Measurements from ENCODE around the gene EFNA5.

Gene EFNA5

DNA sequence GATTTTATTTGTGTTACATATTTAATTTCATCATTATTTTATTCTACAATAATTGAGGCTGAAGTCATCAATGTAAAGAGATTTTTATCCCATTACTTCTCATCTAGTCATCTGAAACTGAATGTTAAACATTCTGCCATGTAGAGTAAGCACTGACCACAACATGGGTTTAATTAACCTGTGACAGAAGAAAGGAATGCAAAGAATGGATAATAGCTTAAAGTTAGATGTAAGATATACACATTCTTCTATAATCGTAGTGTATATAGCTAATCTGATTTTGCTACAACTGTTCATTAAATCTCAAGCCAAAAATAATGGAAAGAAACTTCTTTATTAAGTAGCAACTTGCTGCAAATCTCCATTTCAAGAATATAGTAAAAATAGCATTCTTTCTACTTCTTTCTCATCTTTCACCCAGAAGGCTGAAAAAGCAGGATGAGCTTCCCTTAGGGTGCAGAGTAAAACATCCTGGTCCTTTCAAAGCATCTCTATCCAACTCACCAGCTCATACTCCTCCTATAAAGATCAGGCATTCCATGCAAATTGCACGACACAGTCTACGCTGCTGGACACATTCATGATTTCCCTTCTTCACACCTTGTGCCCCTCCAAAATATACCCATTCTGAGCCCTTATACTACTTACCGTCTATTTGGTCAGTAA, 115.2 kb downstream of the EFNA5 start:
- Histone ChIP-seq H3K27me3 (ENCODE audit: insufficient read depth, insufficient read length) (no peaks in the 10 kb centered on the region), H3K4me1 (ENCODE audit: insufficient read depth, insufficient read length) (peaks cover 4% of the 10 kb centered on the region)
- DNase-seq (ENCODE audit: low read depth, low spot score), result no peak

GRCh38 chr5:107554776-107555424, 115.8 kb downstream of the EFNA5 start:
- Histone ChIP-seq H3K9ac (ENCODE audit: insufficient read length, low read depth) (no peak overlapping the region), H3K4me1 (ENCODE audit: insufficient read depth, insufficient read length) (peaks cover 4% of the 10 kb centered on the region), H3K36me3 (ENCODE audit: insufficient read depth, insufficient read length, low read length) (no peaks in the 10 kb centered on the region), H3K4me3 (ENCODE audit: insufficient read length, low read depth) (no peak overlapping the region), H3K27me3 (ENCODE audit: insufficient read depth, insufficient read length) (no peaks in the 10 kb centered on the region), H3K9me3 (ENCODE audit: insufficient read depth, low read length) (no peaks in the 10 kb centered on the region)
- DNase-seq (ENCODE audit: low read depth, low spot score), result no peak
- TF ChIP-seq SUZ12 (IDR thresholded peaks at IDR 0.05; ENCODE audit: extremely low read depth, insufficient read depth, insufficient read length), result no peak
- no peak for TF ChIP-seq ZNF274 (IDR thresholded peaks at IDR 0.05; ENCODE audit: low read depth, low read length)
- TF ChIP-seq YY1 (IDR thresholded peaks at IDR 0.05; ENCODE audit: insufficient read depth, insufficient read length), result no peak

More for the DNA sequence above, 115.2 kb downstream of the EFNA5 start:
- no peak overlapping the region for H3K4me3 ChIP-seq (ENCODE audit: insufficient read length, low read depth)
- H3K9me3 ChIP-seq (ENCODE audit: insufficient read depth, low read length), result no peaks in the 10 kb centered on the region
- no peaks in the 10 kb centered on the region for H3K36me3 ChIP-seq (ENCODE audit: insufficient read depth, insufficient read length, low read length)
- TF ChIP-seq ZNF274 (IDR thresholded peaks at IDR 0.05; ENCODE audit: low read depth, low read length) (no peak), SUZ12 (IDR thresholded peaks at IDR 0.05; ENCODE audit: extremely low read depth, insufficient read depth, insufficient read length) (no peak)
- no peak overlapping the region for H3K9ac ChIP-seq (ENCODE audit: insufficient read length, low read depth)

GRCh38 chr5:107553117-107553555, 117.6 kb downstream of the EFNA5 start:
- TF ChIP-seq SUZ12 (IDR thresholded peaks at IDR 0.05; ENCODE audit: extremely low read depth, insufficient read depth, insufficient read length) (no peak), ZNF274 (IDR thresholded peaks at IDR 0.05; ENCODE audit: low read depth, low read length) (no peak), YY1 (IDR thresholded peaks at IDR 0.05; ENCODE audit: insufficient read depth, insufficient read length) (no peak)
- Histone ChIP-seq H3K9ac (ENCODE audit: insufficient read length, low read depth) (no peak overlapping the region), H3K36me3 (ENCODE audit: insufficient read depth, insufficient read length, low read length) (no peaks in the 10 kb centered on the region), H3K4me1 (ENCODE audit: insufficient read depth, insufficient read length) (peaks cover 2% of the 10 kb centered on the region), H3K27me3 (ENCODE audit: insufficient read depth, insufficient read length) (no peaks in the 10 kb centered on the region), H3K9me3 (ENCODE audit: insufficient read depth, low read length) (no peaks in the 10 kb centered on the region), H3K4me3 (ENCODE audit: insufficient read length, low read depth) (no peak overlapping the region)
- no peak for DNase-seq (ENCODE audit: low read depth, low spot score)

DNA sequence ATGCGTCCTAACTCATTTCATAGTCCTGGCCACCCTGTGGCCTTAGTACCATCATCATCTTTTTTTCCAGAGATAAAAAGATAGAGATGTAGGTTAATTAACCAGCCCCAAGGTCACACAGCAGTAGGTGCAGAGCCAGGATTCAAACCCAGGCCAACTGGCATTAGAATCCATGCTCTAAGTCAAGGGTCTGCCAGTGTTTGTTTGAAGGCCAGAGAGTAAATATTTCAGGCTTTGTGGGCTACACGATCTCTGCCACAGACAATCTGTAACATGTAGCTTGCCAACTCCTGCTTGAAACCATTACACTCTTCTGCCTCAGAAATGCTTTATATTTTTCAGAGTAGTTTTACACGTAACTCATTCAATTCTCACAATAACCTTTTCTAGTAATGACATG, 119.6 kb downstream of the EFNA5 start:
- H3K9me3 ChIP-seq (ENCODE audit: insufficient read depth, low read length), result no peaks in the 10 kb centered on the region
- H3K27me3 ChIP-seq (ENCODE audit: insufficient read depth, insufficient read length), result no peaks in the 10 kb centered on the region
- H3K4me3 ChIP-seq (ENCODE audit: insufficient read length, low read depth), result no peak overlapping the region
- no peaks in the 10 kb centered on the region for H3K36me3 ChIP-seq (ENCODE audit: insufficient read depth, insufficient read length, low read length)
- TF ChIP-seq SUZ12 (IDR thresholded peaks at IDR 0.05; ENCODE audit: extremely low read depth, insufficient read depth, insufficient read length) (no peak), YY1 (IDR thresholded peaks at IDR 0.05; ENCODE audit: insufficient read depth, insufficient read length) (no peak), ZNF274 (IDR thresholded peaks at IDR 0.05; ENCODE audit: low read depth, low read length) (no peak)
- H3K9ac ChIP-seq (ENCODE audit: insufficient read length, low read depth), result no peak overlapping the region
- peaks cover 2% of the 10 kb centered on the region for H3K4me1 ChIP-seq (ENCODE audit: insufficient read depth, insufficient read length)
- no peak for DNase-seq (ENCODE audit: low read depth, low spot score)

DNA sequence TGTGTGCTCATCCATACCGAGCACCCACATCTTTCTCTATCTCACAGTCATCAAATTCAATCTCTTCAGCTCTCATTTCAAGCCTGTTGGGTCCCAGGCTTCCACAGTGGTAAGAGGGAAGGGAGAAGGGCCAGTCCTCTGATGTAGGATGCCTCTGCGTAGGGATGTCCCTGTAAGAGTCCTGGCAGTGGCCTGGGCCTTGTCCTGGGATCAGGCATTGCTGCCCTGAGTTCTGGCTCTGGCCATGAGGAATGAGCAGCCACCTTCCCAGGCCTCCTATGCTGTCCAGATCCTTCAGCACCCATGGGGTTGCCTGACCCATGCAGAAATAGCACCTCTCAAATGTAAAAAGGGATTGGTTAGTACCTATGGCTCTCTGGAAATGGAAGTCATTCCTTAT, 121.2 kb downstream of the EFNA5 start:
- no peaks in the 10 kb centered on the region for H3K27me3 ChIP-seq (ENCODE audit: insufficient read depth, insufficient read length)
- H3K4me3 ChIP-seq (ENCODE audit: insufficient read length, low read depth), result no peak overlapping the region
- H3K9ac ChIP-seq (ENCODE audit: insufficient read length, low read depth), result no peak overlapping the region
- no peak for DNase-seq (ENCODE audit: low read depth, low spot score)
- no peaks in the 10 kb centered on the region for H3K36me3 ChIP-seq (ENCODE audit: insufficient read depth, insufficient read length, low read length)
- no peaks in the 10 kb centered on the region for H3K9me3 ChIP-seq (ENCODE audit: insufficient read depth, low read length)
- H3K4me1 ChIP-seq (ENCODE audit: insufficient read depth, insufficient read length), result no peaks in the 10 kb centered on the region
- TF ChIP-seq ZNF274 (IDR thresholded peaks at IDR 0.05; ENCODE audit: low read depth, low read length) (no peak), SUZ12 (IDR thresholded peaks at IDR 0.05; ENCODE audit: extremely low read depth, insufficient read depth, insufficient read length) (no peak), YY1 (IDR thresholded peaks at IDR 0.05; ENCODE audit: insufficient read depth, insufficient read length) (no peak)

DNA sequence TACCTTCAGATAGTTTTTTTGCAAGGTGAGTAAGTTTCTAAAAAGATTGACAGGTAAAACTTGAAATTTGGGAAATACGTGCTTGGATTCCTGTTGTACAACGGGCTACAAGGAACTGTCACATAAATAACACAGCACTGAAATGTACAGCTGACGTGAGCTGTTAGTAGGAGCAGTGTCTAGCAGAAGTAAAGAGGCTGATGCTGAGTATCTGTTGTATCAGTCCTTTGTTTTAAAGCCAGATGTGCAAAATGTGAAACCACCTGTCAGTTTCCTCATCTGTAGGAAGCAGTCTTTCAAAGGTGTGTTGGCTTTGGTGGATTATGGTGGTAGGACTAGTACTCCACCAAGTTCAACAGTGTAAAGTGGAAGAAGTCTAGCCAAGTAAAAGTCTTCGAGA, 122.3 kb downstream of the EFNA5 start:
- no peak for TF ChIP-seq SUZ12 (IDR thresholded peaks at IDR 0.05; ENCODE audit: extremely low read depth, insufficient read depth, insufficient read length)
- TF ChIP-seq YY1 (IDR thresholded peaks at IDR 0.05; ENCODE audit: insufficient read depth, insufficient read length), result no peak
- no peak for TF ChIP-seq ZNF274 (IDR thresholded peaks at IDR 0.05; ENCODE audit: low read depth, low read length)
- H3K36me3 ChIP-seq (ENCODE audit: insufficient read depth, insufficient read length, low read length), result no peaks in the 10 kb centered on the region
- no peaks in the 10 kb centered on the region for H3K27me3 ChIP-seq (ENCODE audit: insufficient read depth, insufficient read length)
- no peak overlapping the region for H3K9ac ChIP-seq (ENCODE audit: insufficient read length, low read depth)
- H3K9me3 ChIP-seq (ENCODE audit: insufficient read depth, low read length), result no peaks in the 10 kb centered on the region
- no peak overlapping the region for H3K4me3 ChIP-seq (ENCODE audit: insufficient read length, low read depth)
- DNase-seq (ENCODE audit: low read depth, low spot score), result no peak
- H3K4me1 ChIP-seq (ENCODE audit: insufficient read depth, insufficient read length), result no peaks in the 10 kb centered on the region

GRCh38 chr5:107546719-107547118, 124.0 kb downstream of the EFNA5 start:
- H3K36me3 ChIP-seq (ENCODE audit: insufficient read depth, insufficient read length, low read length), result no peaks in the 10 kb centered on the region
- H3K4me3 ChIP-seq (ENCODE audit: insufficient read length, low read depth), result no peak overlapping the region
- no peaks in the 10 kb centered on the region for H3K9me3 ChIP-seq (ENCODE audit: insufficient read depth, low read length)
- no peak overlapping the region for H3K9ac ChIP-seq (ENCODE audit: insufficient read length, low read depth)
- H3K4me1 ChIP-seq (ENCODE audit: insufficient read depth, insufficient read length), result no peaks in the 10 kb centered on the region
- H3K27me3 ChIP-seq (ENCODE audit: insufficient read depth, insufficient read length), result no peaks in the 10 kb centered on the region
- TF ChIP-seq SUZ12 (IDR thresholded peaks at IDR 0.05; ENCODE audit: extremely low read depth, insufficient read depth, insufficient read length) (no peak), YY1 (IDR thresholded peaks at IDR 0.05; ENCODE audit: insufficient read depth, insufficient read length) (no peak), ZNF274 (IDR thresholded peaks at IDR 0.05; ENCODE audit: low read depth, low read length) (no peak)
- no peak for DNase-seq (ENCODE audit: low read depth, low spot score)

Data from NT2/D1 (cell line).